ENCODE measurements around the gene RNF20.

RNF20 gene

DNA sequence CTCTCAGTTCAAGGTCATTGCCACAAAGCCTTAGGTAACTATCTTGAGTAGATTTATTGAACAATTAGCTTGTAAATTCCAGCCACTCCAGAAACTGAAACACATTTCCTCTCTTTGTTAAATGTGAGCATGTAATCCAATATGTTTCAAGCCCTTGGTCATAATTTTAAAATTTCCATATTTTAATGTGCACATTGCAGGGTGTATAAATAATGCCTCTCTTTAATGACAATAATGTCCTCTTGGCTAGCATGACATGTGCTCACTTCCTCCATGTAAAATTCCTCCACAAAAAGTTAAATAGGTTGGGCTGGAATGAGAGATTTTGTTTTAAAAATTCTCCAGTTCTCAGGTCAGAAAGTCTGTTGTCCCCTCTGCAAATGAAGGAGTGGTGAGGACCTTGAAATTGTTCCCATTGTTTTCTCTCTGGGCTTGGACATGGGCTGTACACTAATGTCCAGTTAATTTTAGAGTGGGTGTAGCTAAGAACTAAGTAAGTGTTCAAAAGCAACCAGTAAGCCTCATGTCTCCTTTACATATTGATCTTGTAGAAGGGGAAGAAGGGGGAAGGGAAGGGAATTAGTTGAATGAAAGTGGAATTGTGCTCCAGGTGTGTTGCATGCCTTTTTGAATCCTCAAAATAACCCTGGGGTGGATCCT is 58.3 kb downstream of the RNF20 start:
- no peak for DNase-seq

- DNase-seq = no peak
These were observed 59.1 kb downstream of the RNF20 start for GRCh38 chr9:101592788-101593187.

DNA sequence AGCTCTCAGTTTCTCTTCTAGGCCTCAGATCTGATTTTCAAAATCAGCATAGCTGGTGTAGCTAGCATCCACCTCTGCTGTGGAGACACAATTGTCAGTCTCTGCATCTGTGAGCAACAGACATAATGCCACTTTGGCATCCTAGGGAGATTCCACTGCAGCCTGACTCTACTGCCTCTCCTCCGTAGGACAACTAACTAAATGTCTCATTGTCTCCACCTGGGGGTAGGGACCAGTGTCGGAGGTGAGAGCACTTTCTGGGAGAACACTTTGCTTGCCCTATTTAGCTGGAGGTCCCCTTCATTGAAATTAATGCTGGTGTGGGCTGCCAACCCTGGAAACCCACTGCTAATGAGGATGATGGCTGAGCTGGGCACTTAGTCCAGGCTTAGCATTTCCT is 59.7 kb downstream of the RNF20 start:
- DNase-seq = no peak

DNA sequence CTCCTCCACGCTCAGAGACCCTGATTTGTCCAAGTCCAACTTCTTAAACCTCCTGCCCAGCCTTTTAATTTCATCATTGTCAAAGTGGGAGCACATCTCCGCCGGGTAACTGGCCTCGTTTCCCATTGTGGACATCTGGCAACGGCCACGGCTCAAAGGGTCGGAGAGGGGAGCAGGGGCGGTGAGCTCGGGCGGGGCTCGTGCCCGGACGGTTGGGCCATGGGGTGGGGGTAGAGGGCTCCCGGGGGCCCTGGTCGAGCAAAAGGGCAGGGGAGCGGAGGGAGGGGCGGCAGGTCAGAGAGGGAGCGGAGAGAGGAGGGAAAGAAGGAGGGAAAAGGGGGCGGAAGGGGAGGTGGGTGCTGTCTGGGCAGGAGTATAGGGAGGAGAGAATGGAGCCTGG is 61.1 kb downstream of the RNF20 start, which contains the start of gene PPP3R2:
Gene PPP3R2, minus strand, starts transcription at position 174 of the 400 bp plus-strand sequence. Its CDS starts 48 bp downstream, at position 126.
- no peak for DNase-seq

- peak; percentile 55 for DNase-seq
These were observed 68.5 kb downstream of the RNF20 start for GRCh38 chr9:101601904-101602765.

DNA sequence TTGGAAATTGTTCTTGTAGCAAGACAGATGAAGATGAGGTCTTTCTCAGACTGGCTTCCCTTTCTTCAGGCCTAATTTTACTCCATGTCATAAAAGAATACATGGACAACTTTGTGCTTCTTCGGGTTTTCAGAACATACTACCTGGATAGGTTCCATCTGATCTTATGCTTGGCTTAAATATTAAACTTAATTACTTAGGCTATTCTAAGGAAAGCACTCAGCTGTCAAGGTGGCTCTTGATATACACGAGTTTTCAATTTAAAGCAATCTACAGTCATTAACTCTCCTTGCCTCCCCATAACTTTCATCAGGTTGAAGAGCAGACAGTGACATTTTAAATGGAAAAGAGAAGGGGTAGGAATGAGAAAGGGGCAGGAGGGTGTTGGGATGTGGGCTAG is 70.6 kb downstream of the RNF20 start:
- DNase-seq = no peak

- DNase-seq = no peak
These were observed 71.9 kb downstream of the RNF20 start for GRCh38 chr9:101605547-101605946.
